ENCODE results near the gene ATOX1. TPM values are rescaled to one million over a fixed set of nuclear protein-coding genes. Genes with fewer than 3 reads are reported as not detected.

Gene ATOX1
- polyA plus RNA-seq, 6 donors from 2014 or later = 51.7 to 74.8 (median 59.4) TPM

DNA sequence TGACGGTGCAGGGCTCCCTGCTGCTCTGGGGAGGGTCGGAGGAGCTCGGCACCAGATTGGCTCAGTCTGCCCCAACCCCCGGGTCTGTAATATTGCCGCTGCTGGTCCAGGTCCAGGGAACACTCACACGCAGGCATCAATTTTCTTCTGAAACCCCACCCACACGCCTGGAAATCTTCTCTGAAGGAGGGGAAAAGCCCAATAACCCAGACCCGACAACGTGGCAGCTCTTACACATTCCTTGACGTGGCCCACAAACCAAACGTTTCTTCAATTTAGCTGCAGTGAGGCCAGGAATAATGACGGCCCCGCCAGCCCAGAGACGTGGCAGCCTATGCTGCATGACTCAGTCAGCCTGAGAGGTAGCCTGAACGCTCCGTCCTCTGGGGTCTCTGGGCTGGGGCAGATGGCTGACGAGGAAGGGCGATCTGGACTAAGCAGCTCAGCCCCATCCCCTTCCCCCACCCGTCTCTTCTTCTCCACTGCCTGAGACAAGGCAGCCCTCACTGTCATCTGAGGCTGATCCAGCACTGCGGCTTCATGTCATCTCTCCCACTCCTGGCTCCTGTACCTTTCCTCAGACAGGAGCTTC, 61.9 kb downstream of the ATOX1 start:
- no peak overlapping the region for H3K27ac Mint-ChIP-seq
- peaks cover 0 to 2% (median 0%) of the 10 kb centered on the region in 7 donors for H3K9me3 Mint-ChIP-seq
- H3K4me1 Mint-ChIP-seq = peaks cover 3 to 6% (median 4%) of the 10 kb centered on the region in 3 donors
- no peak overlapping the region for H3K4me3 Mint-ChIP-seq
- no peaks in the 10 kb centered on the region for H3K36me3 Mint-ChIP-seq
- ATAC-seq (ENCODE audit: low read depth in 2 of 2) (no peak), DNase-seq (no peak)
- peaks cover 0 to 6% (median 0%) of the 10 kb centered on the region in 3 donors for H3K27me3 Mint-ChIP-seq

DNA sequence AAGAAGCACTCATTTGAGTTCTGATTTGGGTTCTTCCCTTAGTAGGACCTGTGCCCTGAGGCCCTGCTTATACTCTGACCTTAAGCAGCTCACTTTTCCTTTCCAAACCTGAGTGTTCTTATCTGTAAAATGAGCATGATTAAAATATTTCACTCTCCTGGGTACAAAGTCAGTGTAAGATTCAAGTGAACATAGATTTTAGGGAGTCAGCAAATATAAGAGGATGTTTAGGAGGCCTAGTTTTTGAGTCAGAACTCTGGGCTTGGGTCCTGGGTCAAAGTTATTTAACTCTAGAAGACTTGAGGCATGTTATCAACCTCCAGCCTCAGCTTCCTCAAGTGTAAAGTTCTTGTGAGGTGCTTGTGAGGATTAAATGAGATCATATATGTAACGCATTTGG, 63.0 kb downstream of the ATOX1 start:
- Mint-ChIP-seq H3K27me3 (peaks cover 0 to 6% (median 0%) of the 10 kb centered on the region in 3 donors), H3K27ac (no peak overlapping the region), H3K4me3 (no peak overlapping the region), H3K4me1 (peaks cover 0 to under 1% (median 0%) of the 10 kb centered on the region in 3 donors), H3K36me3 (no peaks in the 10 kb centered on the region), H3K9me3 (peaks cover 0 to 2% (median 0%) of the 10 kb centered on the region in 7 donors)
- ATAC-seq (ENCODE audit: low read depth in 2 of 2) = no peak
- DNase-seq = no peak

DNA sequence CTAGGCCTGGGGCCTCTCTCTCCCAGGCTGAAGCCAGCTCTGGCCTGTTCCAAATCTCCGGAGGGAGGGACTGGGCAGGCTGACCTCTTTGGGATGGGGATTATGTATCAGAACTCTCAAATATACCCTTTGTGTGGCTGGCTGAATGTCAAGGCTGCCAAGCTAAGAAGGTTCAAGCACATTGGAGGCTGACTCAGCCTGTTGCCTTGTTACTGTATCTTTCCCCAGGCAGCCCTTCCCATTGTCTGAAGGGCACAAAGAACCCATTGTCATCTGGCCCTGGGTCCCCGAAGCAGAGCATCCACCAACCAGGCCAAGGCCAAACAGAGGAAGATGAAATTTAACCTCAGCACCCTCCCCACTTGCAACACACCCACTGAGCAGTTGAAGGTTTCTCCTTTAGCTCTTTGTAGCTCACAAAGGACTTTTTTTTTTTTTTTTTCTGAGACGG, 64.4 kb downstream of the ATOX1 start:
- peaks cover 0 to 2% (median 0%) of the 10 kb centered on the region in 7 donors for H3K9me3 Mint-ChIP-seq
- no peak for DNase-seq
- H3K27ac Mint-ChIP-seq = no peak overlapping the region
- H3K4me3 Mint-ChIP-seq = peak overlapping the region in 1 of 8 donors; percentile 63
- H3K4me1 Mint-ChIP-seq = no peaks in the 10 kb centered on the region
- no peak for ATAC-seq (ENCODE audit: low read depth in 2 of 2)
- H3K27me3 Mint-ChIP-seq = peaks cover under 1 to 8% (median 3%) of the 10 kb centered on the region in 3 donors
- H3K36me3 Mint-ChIP-seq = no peaks in the 10 kb centered on the region

Other genes with a start within 250 kb of the ATOX1 start
- gene FAT2, start 167.3 kb downstream of the ATOX1 start, polyA plus RNA-seq (ENCODE audit: low read depth in 6 of 6) = not detected
- gene SPARC, start 71.7 kb downstream of the ATOX1 start, polyA plus RNA-seq (ENCODE audit: low read depth in 6 of 6) = 10 to 100 TPM in 5 of 6 donors, 1 to 10 TPM in 1; 9.6 to 30.7 (median 24.7) TPM
- 100 to 1,000 TPM in 5 of 6 donors, 10 to 100 TPM in 1; 93.9 to 151 (median 135) TPM for gene G3BP1, start 13.3 kb upstream of the ATOX1 start, polyA plus RNA-seq (ENCODE audit: low read depth in 6 of 6)
- gene GLRA1, start 166.2 kb upstream of the ATOX1 start, polyA plus RNA-seq (ENCODE audit: low read depth in 6 of 6) = not detected